ENCODE data around the gene ROMO1.

Gene ROMO1

GRCh38 chr20:35699127-35699956 lies at the start of gene ROMO1, which contains the start of gene NFS1:
ROMO1 (plus strand) TSS chr20:35699405; CDS start chr20:35699633, 228 bp downstream.
NFS1 (minus strand) TSS chr20:35699352; CDS start chr20:35699288, 64 bp downstream.
- peak; percentile 87 for DNase-seq

GRCh38 chr20:35650632-35651031 lies 48.6 kb upstream of the ROMO1 start:
- DNase-seq, result no peak

- DNase-seq, result no peak
Observed at GRCh38 chr20:35651958-35652357, 47.2 kb upstream of the ROMO1 start.

- DNase-seq, result no peak
Observed at GRCh38 chr20:35652641-35653429, 46.4 kb upstream of the ROMO1 start.

- no peak for DNase-seq
Observed at GRCh38 chr20:35653430-35653734, 45.8 kb upstream of the ROMO1 start.

GRCh38 chr20:35653893-35654292 lies 45.3 kb upstream of the ROMO1 start:
- no peak for DNase-seq

- no peak for DNase-seq
Observed at GRCh38 chr20:35654415-35654814, 44.8 kb upstream of the ROMO1 start.

- DNase-seq, result no peak
Observed at GRCh38 chr20:35657271-35657670, 41.9 kb upstream of the ROMO1 start.

- no peak for DNase-seq
Observed at GRCh38 chr20:35660122-35660937, 38.9 kb upstream of the ROMO1 start.

- DNase-seq, result no peak
Observed at GRCh38 chr20:35661053-35661452, 38.2 kb upstream of the ROMO1 start.

GRCh38 chr20:35661908-35662307 lies 37.3 kb upstream of the ROMO1 start:
- no peak for DNase-seq

GRCh38 chr20:35662551-35662950 lies 36.7 kb upstream of the ROMO1 start:
- DNase-seq, result no peak

GRCh38 chr20:35663516-35664465 lies 35.4 kb upstream of the ROMO1 start:
- peak; percentile 67 for DNase-seq

GRCh38 chr20:35664466-35665206 lies 34.6 kb upstream of the ROMO1 start, which contains the start of the genes CPNE1 and RBM12:
CPNE1 (minus strand) TSS chr20:35664900; CDS start chr20:35632923, 31,977 bp downstream.
RBM12 (minus strand) TSS chr20:35664900; CDS start chr20:35655322, 9,578 bp downstream.
- peak; percentile 97 for DNase-seq

- DNase-seq, result no peak
Observed at GRCh38 chr20:35665949-35666288, 33.3 kb upstream of the ROMO1 start.

- no peak for DNase-seq
Observed at GRCh38 chr20:35669221-35669620, 30.0 kb upstream of the ROMO1 start.

GRCh38 chr20:35669681-35670080 lies 29.5 kb upstream of the ROMO1 start:
- DNase-seq, result no peak

GRCh38 chr20:35673884-35674283 lies 25.3 kb upstream of the ROMO1 start:
- DNase-seq, result no peak

GRCh38 chr20:35674921-35675320 lies 24.3 kb upstream of the ROMO1 start:
- DNase-seq, result no peak

- no peak for DNase-seq
Observed at GRCh38 chr20:35680452-35681183, 18.6 kb upstream of the ROMO1 start.
